Glomerular visceral epithelial cell (primary cell): Measurements from ENCODE around the gene IL23R.
"Not testable (repeated sequence)": the region's sequence is repeated elsewhere in the genome, so short reads cannot be mapped to it uniquely, and the experiment has no call there.

Experiments used
- DNase-seq: peaks from one replicate; pipeline ENCODE4 v3.0.0-alpha.2; 2016; ENCODE audit errors: extremely low spot score

Gene IL23R, protein sequence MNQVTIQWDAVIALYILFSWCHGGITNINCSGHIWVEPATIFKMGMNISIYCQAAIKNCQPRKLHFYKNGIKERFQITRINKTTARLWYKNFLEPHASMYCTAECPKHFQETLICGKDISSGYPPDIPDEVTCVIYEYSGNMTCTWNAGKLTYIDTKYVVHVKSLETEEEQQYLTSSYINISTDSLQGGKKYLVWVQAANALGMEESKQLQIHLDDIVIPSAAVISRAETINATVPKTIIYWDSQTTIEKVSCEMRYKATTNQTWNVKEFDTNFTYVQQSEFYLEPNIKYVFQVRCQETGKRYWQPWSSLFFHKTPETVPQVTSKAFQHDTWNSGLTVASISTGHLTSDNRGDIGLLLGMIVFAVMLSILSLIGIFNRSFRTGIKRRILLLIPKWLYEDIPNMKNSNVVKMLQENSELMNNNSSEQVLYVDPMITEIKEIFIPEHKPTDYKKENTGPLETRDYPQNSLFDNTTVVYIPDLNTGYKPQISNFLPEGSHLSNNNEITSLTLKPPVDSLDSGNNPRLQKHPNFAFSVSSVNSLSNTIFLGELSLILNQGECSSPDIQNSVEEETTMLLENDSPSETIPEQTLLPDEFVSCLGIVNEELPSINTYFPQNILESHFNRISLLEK

DNA sequence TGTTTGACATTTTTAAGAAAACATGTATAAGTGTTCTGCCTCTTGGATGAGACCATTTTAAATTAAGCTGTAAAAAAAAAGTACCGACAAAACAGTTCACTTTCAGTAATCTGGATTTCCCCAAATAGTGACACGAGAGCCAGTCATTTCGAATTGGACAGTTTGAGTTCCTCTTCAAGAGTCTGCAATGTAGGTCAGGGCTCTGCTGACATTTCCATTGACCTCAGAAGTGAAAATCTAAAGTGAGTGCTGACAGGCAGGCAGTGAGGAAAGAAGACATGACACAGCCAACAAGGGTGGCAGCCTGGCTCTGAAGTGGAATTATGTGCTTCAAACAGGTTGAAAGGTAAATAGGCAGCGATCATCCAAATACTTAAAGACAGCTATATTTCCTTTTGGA is at the start of gene IL23R:
Gene IL23R (plus strand): TSS at position 259 of the 400 bp plus-strand sequence. CDS start 1,667 bp downstream, outside the sequence.
- DNase-seq, result no peak

DNA sequence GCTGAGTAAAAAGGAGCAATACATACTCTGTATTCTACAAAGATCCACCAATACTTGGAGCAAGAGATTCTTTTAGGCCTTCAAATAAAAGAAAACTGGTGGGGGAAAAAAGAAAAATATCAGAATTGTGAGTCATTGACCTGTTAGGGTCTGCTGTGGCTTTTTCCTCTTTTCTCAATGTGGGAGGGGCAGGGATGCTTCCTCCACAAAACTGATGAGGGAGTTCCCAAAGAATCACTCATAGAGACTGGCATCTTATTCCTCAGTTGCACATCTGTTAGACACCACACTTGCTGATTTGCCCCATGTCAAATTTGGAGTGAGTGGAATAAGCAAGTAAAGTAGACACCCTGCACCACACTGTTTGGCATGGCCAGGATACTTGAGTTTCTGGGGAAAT is 48.1 kb upstream of the IL23R start:
- peak; percentile 41 for DNase-seq

DNA sequence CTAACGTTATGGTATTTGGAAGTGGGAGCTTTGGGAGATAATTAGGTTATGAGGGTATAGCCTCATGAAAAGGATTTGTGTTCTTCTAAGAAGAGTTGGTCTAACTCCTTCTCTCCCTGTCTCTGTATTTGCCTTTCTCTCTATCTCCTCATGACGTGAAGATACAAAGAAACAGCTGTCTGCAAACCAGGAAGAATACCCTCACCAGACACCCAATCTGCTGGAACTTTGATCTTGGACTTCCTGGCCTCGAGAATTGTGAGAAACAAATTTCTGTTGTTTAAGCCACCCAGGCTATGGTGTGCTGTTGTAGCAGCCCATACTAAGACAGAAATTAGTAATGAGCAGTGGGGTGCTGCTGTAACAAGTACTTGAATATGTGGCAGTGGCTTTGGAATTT is 47.6 kb upstream of the IL23R start:
- DNase-seq, result no peak

DNA sequence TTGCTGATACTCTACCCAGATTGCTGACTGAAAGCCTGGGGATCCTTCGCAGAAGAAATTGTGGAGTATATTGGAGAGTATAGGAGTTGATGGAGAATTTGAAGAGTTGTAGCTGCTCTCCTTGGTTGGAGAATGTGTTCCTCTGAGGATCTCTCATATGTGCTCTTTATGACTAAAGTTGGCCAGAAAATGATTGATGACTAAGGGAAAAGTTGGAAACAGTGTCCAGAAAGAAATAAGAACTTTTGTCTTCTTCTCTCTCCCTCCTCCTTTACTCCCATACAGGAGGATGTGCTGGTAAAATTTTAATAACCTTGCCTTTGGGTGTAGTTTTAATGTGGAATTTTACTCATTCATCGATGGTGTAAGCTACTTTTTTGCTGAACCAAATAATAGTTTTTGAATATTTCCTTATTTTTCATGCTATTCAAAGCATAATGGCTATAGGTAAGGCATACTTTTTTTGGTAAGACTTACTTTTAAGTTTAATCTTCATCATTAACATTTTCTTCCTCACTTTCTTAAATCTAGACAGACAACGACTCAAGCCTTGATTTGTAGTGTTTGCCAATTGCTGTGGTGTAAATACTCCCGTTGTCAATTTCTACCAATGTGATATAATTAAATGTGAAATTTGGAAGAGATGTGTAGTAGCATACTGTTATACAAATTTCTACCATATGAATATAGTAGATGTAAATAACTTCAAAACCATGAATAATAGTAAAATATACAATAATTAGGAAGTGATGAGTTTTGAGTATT is 45.2 kb upstream of the IL23R start:
- DNase-seq, result no peak

DNA sequence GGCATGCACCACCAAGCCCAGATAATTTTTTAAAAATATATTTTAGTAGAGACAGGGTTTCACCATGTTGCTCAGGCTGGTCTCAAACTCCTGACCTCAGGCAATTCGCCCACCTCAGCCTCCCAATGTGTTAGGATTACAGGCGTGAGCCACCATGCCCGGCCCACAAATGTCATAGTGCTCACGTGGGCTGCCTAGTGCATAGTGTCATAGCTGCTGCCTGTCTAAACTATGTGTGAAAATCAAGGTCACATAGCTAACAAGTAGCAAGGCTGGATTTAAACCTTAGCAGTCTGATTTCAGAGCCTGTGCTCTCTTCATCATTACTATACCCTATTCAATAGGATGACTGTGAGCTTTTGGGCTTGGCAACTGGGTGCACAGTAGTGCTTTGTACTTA is 41.8 kb upstream of the IL23R start:
- DNase-seq, result no peak

DNA sequence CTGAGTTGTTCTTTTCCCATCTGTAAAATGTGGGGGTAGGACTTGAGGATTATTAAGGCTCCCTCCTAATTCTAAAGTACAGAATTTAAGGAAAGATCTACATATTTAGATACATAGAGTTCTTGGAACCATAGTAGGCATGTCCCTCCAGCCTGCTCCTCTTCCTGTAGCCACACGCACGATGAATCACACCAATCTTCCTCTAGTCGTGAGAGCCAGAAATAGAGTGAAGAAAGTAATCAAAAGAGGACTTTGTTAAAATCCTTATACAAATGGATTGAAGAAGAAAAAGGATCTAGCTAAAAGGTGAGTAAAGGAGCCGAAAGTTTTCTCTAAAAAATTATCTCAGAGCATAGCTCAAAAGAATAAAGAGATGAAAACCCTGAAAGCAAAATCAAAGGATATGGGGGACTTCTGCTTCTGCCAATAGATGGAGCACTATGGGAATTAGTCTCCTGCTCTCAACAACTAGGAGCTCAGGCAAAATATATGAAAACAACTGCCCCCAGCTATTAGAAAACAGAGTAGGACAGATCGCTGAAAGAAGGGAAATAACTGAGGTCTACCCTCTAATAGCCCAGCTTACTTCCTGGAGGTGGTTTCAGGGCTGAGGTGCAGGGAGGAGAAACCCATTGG is 40.0 kb upstream of the IL23R start:
- DNase-seq, result no peak

DNA sequence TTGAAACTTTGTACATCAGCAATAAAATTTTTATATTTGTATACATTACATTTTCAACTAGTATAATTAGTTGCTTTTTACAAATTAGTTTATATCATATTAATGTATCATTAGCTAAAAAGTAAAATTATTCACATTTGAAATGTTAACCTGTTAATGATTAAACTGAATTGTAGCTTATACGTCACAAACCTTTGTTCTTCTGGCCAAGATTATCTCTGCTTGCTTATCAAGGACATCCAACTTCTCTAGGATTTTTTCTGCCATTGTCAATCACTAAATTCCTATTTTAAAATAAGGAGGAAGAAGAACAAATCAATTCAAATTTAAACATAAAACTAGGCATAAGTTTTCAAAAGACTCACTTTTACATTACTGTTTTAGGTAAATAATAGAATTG is 39.3 kb upstream of the IL23R start:
- no peak for DNase-seq

DNA sequence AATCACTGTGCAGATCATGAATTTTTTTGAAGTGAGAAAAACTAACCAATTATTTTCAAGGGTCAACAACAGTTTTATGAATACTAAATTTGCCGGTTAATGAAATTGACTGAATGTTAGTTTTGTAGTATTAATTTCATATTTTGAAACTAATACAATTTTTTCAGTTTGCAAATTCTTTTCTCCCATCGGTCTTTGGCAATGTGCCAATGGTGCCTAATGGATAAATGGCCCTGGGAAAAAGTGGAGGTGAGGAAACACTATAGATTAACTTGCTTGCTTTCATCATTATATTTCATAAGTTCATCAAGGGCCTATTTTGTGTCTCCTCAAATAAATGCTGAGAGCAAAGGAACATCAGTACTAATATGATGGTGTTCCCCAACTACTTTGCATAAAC is 35.6 kb upstream of the IL23R start:
- DNase-seq, result no peak

DNA sequence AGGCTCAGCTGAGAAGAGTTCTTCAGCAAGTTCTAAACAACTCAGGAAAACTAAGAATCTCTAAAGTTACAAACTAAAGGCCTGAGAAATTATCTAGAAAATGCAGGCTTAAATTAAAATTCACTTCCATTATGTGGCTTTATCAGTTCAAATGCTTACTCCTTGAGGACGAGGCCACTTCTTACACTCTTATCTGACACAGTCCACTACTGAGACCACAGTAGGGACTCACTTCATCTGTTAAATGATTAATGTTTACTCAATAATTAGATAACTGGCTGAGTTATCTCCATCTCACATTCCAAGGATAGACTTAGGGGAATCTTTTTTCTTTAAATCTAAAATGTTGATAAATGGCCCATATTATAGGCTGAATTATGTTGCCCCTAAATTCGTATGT is 33.1 kb upstream of the IL23R start:
- no peak for DNase-seq

DNA sequence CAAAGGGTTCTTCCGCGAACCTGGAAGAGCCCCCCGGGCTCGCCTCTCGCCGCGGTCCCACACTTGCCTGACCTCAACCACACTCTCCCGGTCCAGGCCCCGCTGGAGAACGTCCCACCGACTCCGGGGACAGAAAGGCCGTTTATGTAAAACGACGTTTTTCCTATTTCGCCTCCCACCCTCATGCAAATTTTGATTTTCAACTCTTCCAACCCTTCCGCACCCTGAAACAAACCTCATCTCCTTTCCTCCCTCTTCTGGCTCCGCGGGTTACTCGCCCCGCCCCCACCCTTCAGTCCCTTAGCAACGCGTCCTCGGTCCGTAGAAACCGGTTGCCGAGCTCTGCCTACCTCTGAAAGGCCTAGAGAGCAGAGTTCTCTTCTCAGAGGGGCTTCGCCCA is 31.6 kb upstream of the IL23R start, which contains the start of gene C1orf141:
Gene C1orf141 (minus strand): TSS at position 276 of the 400 bp plus-strand sequence. CDS start 7,730 bp downstream, outside the sequence.
- DNase-seq, result no peak

DNA sequence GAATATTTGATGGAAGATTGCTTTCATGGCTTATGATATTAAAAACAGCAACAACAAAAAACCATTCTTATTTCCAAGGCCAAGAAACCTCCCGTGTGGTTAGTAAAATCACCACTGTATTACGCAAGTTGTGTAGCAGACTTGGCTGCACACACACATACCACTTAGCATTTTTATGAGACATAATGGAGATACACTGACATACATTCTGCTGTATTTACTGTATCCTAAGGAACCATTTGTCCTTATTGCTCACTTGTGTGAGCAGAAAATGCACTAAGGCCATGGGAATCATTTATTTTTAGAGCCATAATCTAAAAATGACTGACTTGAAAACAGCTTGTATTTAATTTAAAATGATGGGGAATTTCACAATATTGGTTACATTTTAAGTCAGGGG is 30.9 kb upstream of the IL23R start:
- DNase-seq, result no peak

DNA sequence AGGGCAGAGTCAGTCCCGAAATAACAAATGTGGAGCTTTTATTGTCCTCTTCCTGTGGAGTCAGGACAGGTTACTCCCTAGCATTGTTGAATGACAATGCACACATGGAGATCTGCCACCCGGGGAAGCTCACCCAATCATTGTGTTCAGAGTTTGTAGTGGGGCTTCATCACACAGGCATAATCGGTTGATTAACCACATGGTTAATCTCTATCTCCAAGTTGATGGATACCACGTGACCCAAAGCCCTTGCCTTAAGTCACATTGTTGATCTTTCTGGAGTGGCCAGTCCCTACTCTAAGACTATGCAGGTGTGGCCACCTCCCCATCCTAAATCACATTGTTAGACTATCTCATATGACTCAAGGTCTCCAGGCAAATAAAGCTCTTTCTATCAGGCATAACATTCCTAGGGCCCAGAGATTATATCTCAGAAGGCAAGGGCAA is 28.9 kb upstream of the IL23R start:
- no peak for DNase-seq

DNA sequence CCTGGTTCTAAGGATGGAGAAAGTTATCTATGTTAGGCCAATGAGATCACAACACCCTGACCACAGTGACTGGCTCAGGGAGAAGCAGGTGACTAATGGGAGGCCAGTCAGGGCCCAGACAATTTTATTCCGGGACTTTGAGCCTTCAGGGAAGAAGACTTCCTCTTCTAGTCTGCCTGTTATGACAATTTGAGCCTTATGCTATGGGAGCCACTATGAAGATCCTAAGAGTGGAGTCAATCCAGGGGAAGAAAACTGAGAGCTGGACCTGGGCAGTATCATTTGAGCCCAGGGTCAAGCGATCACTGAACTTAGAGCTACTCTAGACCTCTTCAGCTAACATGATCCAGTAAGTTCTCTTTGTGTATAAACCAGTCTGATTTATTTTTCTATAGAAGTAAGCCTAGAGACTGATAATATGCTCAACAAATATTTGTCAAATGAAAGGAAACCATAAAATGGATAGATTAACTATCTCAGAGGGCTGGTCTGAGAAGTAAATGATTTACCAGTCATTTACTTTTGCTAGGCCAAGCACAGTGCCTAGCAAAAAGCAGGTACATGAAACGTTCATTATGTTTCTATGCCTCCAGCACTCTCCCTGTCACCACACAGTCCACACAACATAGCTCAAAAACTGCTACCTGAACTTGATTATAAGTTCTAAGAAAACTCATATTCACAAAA is 27.3 kb upstream of the IL23R start:
- DNase-seq, result no peak

DNA sequence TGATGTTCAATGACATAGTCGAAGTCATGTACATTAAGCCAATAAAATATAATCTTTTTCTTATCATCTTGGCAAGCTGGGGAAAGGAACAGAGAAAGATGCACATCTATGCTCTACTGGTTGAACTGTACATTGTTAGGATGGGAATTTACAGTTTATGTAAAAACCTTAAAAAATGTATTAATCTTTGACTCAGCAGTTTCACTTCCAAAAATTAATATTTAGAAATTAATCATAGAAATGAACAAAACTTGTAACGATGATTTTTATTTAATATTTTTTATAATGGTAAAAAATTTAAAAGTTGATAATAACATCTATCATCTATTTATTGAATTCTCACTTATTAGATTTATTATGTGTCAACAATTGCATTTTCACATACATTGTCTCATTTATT is 25.8 kb upstream of the IL23R start:
- DNase-seq, result no peak

DNA sequence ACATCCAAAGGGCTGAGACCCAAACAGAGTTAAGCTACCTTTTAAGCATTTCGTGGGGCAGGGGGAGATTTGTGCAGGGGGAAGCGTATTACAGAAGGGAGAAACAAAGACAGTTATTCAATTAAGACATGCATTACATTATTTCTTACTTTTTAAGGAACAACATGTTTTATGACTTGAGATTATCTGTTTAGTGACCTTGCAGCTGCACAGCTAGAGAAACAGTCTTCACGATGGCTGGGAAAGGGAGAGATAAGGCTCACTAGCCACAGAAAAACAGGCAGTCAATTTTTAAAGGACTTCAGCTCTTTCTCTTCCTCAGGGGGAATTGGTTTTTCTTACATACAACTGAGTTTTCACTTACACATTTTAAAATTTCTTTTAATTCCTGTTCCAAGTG is 24.4 kb upstream of the IL23R start:
- not testable (repeated sequence) for DNase-seq

DNA sequence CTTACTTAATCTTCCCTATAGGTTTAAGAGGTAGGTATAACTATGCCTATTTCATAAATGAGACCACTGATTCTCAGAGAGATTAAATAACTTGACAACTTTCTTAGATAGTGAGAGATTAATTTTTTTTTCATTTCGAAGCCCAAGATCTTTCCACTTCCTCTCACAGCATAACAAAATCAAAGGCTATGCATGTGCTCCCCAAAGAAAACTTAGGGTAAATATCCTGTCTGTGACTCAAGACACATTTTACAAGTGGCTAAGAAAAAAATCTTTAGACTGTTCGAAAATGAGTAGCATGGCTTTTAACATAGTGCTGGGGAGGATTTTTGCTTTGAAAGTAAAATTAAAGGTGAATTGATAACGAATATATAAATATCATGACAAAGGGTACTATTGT is 23.3 kb upstream of the IL23R start:
- DNase-seq, result no peak

DNA sequence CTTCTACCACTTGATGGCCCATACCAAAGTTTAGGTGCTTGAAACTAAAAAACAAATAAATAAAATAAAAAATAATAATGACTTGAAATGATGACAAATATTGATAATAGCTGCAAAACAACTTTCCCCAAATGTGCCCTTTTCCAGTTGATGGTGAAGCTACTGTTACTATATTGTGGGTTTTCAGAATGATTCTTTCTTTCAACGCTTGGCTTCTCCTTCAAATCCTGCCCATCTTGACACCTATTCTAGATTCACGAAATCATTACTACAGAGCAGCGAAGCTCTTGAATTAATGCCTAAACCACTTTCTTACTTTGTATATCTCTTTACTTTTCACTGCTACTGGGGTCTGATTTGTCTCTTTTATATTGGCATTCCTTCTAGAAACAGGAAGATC is 22.3 kb upstream of the IL23R start:
- no peak for DNase-seq

DNA sequence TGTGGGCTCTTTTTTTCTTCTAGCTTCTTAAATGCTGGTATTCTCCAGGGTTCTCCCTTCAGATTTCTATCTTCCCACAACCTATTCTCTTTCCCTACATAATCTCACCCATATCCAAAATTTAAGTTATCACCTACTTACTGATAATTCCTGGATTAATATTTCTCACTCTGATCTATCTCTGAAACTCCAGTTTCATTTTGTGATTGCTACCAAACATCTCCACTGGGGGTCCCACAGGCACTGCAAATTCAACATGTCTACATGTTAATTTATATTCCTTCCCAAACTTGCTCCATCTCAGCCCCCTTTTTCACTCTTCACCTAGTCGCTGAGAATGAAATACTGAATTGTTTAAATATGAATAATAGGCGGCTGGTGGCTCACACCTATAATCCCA is 21.6 kb upstream of the IL23R start:
- no peak for DNase-seq

DNA sequence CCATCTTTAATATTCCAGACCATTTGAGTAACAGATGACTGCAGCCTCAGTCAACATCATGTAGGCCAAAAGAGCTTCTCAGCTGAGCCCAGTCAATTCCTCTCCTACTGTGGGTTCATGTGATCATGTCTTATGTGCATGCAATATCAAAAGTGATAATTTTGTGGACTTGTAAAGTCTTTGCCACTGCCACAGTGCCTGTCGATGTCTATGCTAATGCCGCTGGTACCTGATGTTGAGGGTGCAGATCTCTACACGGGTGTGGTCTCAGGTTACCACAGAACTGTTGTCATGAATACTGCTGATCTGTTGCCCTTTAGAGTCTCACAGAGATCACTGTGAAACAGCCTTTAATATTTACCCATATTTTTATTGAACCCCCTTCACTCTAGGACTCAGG is 20.2 kb upstream of the IL23R start:
- no peak for DNase-seq

DNA sequence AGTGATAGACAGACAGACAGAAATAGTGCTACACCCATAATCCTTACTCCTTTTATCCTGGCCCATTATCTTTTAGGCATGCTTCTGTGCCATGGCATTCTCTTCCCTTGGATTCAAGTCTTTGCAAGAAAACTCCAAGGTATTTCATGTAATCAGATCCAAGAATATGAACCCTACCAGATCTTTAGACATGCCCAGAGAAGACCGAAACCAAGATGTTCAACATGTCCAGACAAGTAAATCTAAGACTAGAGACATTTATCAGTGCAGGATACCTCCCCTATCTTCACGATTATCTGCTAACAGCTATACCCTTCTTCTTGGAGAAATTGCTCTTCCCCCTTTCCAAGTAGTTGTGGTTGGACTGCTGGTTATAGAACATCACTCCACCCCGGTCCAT is 19.7 kb upstream of the IL23R start:
- DNase-seq, result no peak

DNA sequence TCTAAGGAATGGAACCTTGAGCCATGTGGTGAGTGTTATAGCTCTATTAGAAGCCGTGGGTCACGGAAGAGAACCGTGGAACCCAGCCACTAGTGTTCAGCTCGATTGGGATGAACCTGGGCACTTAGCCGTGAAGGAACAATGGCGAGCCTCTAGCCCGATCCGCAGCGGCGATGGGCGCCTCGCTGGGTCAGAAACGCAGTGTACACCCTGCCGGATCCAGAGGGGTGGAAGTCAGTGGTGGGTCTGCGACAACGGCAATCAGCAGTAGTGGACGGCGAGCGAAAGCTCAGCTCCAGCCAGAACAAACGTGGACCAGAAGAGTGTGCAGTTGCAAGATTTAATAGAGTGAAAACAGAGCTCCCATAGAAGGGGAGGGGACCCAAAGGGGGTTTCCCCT is 18.3 kb upstream of the IL23R start:
- DNase-seq, result not testable (repeated sequence)
